GM19372 (cell line): ENCODE measurements around the gene RASAL3.
"Not testable (repeated sequence)": the region's sequence is repeated elsewhere in the genome, so short reads cannot be mapped to it uniquely, and the experiment has no call there.

Experiments used
- ATAC-seq: cut with Tn5 transposase; IDR thresholded peaks from one replicate; pipeline ENCODE4 v1.9.1; 2021; ENCODE audit warnings: mild to moderate bottlenecking, low read depth, moderate library complexity; ENCODE audit not compliant: unreplicated experiment

RASAL3 gene

DNA sequence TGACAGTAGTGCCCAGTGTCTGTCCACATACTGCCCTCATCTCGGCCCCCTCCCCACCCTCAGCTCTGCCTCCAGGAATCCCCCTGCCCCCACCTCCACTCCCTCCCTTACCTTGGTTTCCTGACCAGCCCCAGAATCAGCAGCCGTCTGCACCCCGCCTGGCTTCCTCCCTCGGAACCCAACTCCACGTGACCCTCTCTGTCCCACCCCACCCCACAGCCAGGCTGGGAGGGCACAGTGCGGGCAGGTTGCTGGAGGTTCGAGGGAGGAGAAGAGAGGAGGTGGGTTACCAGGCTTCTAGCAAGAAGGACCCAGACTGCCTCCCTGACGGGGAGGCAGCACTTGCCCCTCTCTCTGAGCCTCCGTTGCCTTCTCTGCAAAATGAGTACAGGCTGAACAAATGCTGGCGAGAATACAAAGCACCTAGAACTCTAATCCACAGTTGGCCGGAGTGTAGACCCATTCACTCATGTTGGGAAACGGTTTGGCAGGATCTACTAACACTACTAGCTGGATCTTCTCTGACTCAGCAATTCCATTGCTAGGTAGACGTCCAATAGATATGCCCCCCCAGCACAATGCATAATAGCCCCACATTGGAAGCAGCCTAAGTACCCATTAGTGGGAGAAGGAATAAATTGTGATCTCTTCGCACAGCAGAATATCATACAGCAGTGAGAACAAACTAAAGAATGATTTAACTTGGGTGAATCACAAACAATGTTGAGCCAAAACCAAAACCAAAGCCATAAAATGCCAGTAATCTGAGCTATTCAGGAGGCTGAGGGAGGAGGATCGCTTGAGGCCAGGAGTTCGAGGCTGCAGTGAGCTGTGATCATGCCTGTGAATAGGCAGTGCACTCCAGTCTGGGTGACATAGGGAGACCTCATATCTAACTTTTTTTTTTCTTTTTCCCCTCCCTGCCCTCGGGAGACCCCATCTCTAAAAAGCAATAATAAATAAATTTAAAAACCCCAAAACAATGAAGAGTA, at the start of gene RASAL3:
TSS of gene RASAL3 (minus strand) at position 151 of the 992 bp plus-strand sequence. CDS start 186 bp downstream, outside the sequence.
- no peak for ATAC-seq

GRCh38 chr19:15511671-15512424, 47.5 kb upstream of the RASAL3 start:
- ATAC-seq, result no peak

- no peak for ATAC-seq
Measured at GRCh38 chr19:15508035-15508710, 43.8 kb upstream of the RASAL3 start, which contains the start of gene CYP4F22. Gene CYP4F22, plus strand, starts transcription at chr19:15508525. Its CDS starts 16,812 bp downstream, at chr19:15525337.

DNA sequence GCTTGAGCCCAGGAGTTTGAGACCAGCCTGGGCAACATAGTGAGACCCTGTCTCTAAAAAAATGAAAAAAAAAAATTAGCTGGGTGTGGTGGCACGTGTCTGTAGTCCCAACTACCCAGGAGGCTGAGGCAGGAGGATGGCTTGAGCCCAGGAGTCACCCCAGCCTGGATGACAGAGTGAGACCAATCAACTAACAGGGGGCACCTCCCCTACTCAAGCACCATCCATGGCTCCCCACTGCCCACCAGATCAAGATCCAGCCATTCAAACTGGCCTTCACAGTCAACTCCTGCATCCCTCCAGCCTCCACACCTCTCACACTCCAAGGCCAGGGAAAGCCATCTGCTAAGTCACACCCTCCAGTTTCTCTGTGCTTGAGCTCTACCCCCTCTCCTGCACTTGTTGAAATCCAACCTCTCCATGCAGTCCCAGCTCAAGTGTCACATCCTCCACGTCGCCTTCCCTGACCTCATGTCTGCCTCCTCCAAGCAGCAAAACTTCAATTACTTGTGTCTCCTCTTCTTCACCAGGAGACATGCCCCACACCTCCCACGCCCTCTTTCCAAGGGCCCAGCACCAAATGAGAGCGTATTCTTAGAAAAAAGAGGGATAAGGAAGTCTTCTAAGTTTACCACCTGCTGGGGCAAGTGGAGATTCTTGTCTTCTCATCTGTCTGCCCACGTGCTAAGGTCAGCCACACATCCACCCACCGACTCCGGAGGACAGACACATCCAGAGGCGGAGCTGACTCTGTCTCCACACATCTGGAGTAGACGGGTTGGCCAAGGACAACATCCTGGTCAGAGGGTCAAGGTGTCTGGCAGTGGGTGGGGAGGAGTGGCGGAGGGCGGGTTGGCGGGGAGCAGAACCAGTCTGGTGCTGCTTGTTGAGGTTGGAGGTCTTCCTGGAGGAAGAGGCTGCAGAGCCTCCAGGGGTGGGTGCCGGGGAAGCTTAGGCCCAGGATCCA, 43.0 kb upstream of the RASAL3 start:
- ATAC-seq, result no peak

DNA sequence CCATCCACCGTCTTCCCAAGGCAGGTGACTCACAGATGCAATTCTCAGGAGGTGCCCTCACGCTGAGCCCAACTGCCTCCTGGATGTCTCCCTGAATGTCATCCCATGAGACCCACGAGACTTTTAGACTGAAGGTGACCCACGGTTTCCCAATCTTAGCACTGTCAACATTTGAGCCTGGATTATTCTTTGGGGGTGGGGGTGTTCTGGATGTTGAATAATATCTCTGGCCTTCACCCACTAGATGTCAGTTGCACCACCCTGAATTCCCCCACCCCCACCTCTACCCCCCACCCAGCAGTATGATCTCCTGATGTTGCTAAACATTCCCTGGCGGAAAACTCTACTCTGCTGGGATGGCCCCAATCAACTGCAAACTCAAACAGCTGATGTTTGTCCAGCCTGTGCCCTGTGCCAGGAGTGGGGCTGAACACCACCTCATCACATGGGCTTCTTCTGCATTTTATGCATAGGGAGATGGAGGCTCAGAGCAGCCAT, 41.8 kb upstream of the RASAL3 start:
- ATAC-seq, result no peak

GRCh38 chr19:15502264-15502663, 37.9 kb upstream of the RASAL3 start:
- no peak for ATAC-seq

DNA sequence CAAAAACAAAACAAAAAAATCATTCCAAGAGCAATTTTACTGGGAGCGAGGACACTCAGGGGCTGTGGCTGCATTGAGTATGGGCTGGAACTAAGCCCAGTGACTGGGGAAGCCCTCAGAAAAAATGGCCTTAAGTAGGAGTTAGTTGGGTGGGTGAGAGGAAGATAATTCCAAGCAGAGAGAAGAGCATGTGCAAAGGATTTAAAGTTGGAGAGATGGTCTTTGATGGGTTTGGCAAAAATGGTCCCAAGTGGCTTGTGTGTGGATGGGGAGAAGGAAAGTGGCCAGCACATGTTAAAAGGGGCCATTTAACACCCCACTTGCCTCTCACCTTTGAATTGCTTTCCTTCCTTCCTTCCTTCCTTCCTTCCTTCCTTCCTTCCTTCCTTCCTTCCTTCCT, 37.3 kb upstream of the RASAL3 start:
- no peak for ATAC-seq

GRCh38 chr19:15498910-15499309, 34.6 kb upstream of the RASAL3 start:
- ATAC-seq, result no peak

DNA sequence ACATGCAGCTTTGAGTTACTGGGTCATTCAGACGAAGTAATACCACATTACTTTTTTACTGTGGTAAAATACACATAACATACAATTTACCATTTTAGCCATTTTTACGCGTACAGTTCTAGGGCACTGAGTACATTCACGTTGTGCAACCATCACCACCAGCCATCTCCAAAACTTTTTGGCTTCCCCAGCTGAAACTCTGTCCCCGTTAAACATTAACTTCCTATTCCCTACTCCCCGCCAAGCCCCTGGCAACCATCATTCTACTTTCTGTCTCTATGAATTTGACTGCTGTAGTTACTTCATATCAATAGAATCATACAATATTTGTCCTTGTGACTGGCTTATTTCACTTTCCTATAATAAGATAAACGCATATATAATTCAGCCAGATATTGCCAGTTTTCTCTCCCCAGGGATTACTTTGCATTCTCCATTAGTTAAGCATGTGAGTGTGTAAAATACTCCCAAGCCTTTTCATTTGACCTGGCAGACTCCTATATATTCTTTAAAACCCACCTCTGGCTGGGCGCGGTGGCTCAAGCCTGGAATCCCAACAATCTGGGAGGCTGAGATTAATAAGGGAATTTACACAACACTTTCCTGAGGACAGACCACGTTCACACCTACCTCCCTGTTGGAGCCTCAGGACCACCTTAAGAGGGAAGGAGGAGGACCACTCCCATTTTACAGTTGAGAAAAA, 34.0 kb upstream of the RASAL3 start:
- ATAC-seq, result no peak

DNA sequence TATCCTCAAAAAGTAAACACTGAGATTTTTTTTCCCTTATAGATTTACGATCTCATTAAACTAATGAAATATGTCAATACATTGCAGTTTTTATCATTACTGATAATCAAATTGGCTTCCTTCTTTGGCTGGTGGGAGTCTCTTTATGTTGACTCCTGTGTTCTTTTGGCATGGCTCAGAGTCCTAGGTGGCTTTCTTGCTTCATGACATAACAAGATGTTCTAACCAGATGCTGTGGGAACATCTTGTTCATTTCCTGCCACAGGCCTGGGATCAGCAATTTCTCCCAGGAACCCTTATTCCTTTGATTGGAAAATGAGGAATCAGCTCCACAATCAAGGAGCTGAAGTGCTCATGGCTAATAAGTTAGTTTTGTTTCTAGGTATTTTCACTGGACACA, 30.8 kb upstream of the RASAL3 start:
- ATAC-seq, result no peak

GRCh38 chr19:15488489-15489226, 24.3 kb upstream of the RASAL3 start:
- no peak for ATAC-seq

GRCh38 chr19:15487038-15487437, 22.7 kb upstream of the RASAL3 start:
- no peak for ATAC-seq

DNA sequence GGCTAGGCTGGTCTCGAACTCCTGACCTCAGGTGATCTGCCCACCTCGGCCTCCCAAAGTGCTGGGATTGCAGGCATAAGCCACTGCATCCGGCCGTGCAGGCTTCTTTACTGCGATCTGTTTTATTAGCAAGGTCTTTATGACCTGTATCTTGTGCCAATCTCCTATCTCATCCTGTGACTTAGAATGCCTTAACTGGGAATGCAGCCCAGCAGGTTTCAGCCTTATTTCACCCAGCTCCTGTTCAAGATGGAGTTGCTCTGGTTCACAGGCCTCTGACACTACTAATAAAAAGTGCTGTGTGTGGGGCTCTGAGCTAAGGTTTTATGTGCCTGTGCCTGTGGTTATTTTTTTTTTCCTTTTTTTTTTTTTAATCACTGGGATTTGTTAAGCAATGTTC, 21.4 kb upstream of the RASAL3 start:
- ATAC-seq, result not testable (repeated sequence)

DNA sequence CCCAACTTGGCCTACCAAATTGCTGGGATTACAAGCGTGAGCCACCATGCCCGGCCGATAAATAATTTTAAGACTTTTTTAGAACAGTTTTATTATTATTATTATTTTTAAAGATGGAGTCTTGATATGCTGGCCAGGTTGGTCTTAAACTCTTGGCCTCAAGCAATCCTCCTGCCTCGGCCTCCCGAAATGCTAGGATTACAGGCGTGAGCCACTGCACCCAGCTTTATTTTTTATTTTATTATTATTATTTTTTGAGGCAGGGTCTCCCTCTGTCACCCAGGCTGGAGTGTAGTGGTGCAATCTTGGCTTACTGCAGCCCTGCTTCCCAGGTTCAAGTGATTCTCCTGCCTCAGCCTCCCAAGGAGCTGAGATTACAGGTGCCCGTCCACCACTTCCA, 16.7 kb upstream of the RASAL3 start:
- not testable (repeated sequence) for ATAC-seq

GRCh38 chr19:15479391-15480345, 15.3 kb upstream of the RASAL3 start, which contains the start of gene PGLYRP2:
Gene PGLYRP2, minus strand, starts transcription at chr19:15479501. Its CDS starts 130 bp downstream, at chr19:15479371.
- no peak for ATAC-seq

GRCh38 chr19:15476325-15476724, 12.0 kb upstream of the RASAL3 start:
- ATAC-seq, result no peak

GRCh38 chr19:15475611-15476010, 11.3 kb upstream of the RASAL3 start:
- ATAC-seq, result no peak
